Nephron (organoid): ENCODE measurements around the gene MSANTD7.
"Not testable (repeated sequence)": the region's sequence is repeated elsewhere in the genome, so short reads cannot be mapped to it uniquely, and the experiment has no call there.

Experiments used
- H3K27ac Mint-ChIP-seq, 3 experiments: 2 replicates each; pipeline ENCODE4 v1.8.0; 2020; ENCODE audit warnings: mixed read lengths in 3 of 3, mild to moderate bottlenecking in 2 of 3, moderate library complexity in 1 of 3
- H3K27me3 Mint-ChIP-seq: 2 replicates; pipeline ENCODE4 v1.8.0; 2021; ENCODE audit warnings: low read depth, mild to moderate bottlenecking, moderate library complexity, mixed read lengths
- H3K36me3 Mint-ChIP-seq: 2 replicates; pipeline ENCODE4 v1.8.0; 2020; ENCODE audit warnings: low read depth, mixed read lengths
- H3K4me1 Mint-ChIP-seq: 2 replicates; pipeline ENCODE4 v1.8.0; 2020; ENCODE audit warnings: mixed read lengths
- H3K4me3 Mint-ChIP-seq, 3 experiments: 2 replicates each; pipeline ENCODE4 v1.8.0; 2020; ENCODE audit warnings: mild to moderate bottlenecking in 3 of 3, mixed read lengths in 3 of 3, moderate library complexity in 2 of 3
- H3K9me3 Mint-ChIP-seq: 2 replicates; pipeline ENCODE4 v1.8.0; 2020; ENCODE audit warnings: mixed read lengths
- TF ChIP-seq, protein P1 (sequence below), 3 experiments: fragments of 200-600 bp; sonication (generic); IDR thresholded peaks; one replicate each; pipeline ENCODE4 v1.5.0; 2021; ENCODE audit warnings: antibody characterized with exemption in 3 of 3; ENCODE audit not compliant: unreplicated experiment in 3 of 3

Gene MSANTD7

DNA sequence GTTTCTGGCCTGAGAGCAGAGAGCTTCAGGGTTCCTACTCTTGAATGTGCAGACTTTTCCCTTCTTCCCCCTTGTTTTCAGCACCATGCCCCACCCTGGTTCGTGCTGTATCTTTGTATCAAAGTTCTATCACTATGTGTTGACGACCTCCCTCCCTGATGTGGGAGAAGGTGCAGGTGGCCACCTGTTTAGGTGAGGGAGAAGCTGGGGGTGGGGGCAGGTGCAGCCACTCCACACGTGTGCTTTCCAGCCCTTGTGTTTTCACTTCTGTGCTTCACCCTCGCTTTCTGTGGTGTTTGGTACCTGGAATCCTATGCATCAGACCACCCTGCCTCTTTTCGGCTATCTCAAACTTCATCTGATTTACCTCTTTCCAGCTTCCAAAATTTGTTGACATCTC lies 20.9 kb downstream of the MSANTD7 start:
- no peak overlapping the region for H3K4me3 Mint-ChIP-seq
- H3K36me3 Mint-ChIP-seq = peaks cover 22% of the 10 kb centered on the region
- H3K4me1 Mint-ChIP-seq = no peaks in the 10 kb centered on the region
- TF ChIP-seq, protein P1, sequence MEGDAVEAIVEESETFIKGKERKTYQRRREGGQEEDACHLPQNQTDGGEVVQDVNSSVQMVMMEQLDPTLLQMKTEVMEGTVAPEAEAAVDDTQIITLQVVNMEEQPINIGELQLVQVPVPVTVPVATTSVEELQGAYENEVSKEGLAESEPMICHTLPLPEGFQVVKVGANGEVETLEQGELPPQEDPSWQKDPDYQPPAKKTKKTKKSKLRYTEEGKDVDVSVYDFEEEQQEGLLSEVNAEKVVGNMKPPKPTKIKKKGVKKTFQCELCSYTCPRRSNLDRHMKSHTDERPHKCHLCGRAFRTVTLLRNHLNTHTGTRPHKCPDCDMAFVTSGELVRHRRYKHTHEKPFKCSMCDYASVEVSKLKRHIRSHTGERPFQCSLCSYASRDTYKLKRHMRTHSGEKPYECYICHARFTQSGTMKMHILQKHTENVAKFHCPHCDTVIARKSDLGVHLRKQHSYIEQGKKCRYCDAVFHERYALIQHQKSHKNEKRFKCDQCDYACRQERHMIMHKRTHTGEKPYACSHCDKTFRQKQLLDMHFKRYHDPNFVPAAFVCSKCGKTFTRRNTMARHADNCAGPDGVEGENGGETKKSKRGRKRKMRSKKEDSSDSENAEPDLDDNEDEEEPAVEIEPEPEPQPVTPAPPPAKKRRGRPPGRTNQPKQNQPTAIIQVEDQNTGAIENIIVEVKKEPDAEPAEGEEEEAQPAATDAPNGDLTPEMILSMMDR (IDR thresholded peaks at IDR 0.05; ENCODE audit: unreplicated experiment in 3 of 3) = no peak
- H3K27me3 Mint-ChIP-seq = no peaks in the 10 kb centered on the region
- no peaks in the 10 kb centered on the region for H3K9me3 Mint-ChIP-seq
- no peak overlapping the region for H3K27ac Mint-ChIP-seq

DNA sequence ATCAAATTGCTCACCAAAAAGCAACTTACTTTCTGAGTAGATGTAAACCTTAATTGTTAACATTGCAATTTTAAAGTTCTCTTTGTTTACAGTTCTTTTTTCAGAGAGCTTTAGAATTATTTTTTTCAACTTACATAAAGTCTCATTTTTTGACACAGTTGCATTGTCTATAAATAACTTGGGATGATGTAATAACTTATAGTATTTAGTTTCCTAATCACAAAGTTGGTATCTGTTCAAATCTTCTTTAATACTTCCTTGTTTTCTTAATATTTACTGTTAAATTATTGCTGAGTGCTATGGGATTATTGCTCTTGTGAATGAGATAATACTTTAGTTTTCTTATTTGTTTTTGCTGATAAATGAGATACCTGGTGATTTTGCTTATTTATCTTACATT lies 21.7 kb downstream of the MSANTD7 start:
- Mint-ChIP-seq H3K27me3 (no peaks in the 10 kb centered on the region), H3K9me3 (no peaks in the 10 kb centered on the region), H3K4me3 (no peak overlapping the region), H3K4me1 (no peaks in the 10 kb centered on the region), H3K36me3 (peaks cover 23% of the 10 kb centered on the region), H3K27ac (no peak overlapping the region)
- TF ChIP-seq, protein P1 (IDR thresholded peaks at IDR 0.05; ENCODE audit: unreplicated experiment in 3 of 3) = no peak

DNA sequence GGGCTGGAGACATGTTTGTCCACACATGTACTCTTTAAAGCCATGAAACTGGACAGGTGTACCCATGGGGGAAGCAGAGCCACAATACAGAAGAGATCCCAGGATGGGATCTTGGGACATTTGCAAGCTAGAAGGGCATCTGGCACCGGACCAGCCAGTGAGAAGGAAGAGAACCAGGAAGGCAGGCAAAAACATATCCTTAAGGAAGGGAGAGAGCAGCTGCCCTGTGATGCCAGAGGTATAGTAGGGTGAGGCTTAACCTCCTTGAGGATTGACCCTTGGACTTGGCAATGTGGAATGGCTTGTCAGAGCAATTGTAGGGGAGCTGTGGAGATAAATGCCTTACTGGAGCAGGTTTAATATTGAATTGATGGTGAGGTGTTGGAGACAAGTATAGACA lies 22.7 kb downstream of the MSANTD7 start:
- H3K9me3 Mint-ChIP-seq = no peaks in the 10 kb centered on the region
- TF ChIP-seq, protein P1 (IDR thresholded peaks at IDR 0.05; ENCODE audit: unreplicated experiment in 3 of 3) = no peak

DNA sequence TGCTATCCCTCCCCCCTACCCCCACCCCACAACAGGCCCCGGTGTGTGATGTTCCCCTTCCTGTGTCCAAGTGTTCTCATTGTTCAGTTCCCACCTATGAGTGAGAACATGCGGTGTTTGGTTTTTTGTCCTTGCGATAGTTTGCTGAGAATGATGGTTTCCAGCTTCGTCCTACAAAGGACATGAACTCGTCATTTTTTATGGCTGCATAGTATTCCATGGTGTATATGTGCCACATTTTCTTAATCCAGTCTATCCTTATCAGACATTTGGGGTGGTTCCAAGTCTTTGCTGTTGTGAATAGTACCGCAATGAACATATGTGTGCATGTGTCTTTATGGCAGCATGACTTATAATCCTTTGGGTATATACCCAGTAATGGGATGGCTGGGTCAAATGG lies 26.4 kb downstream of the MSANTD7 start:
- H3K27me3 Mint-ChIP-seq, H3K27ac Mint-ChIP-seq, H3K4me3 Mint-ChIP-seq, H3K9me3 Mint-ChIP-seq, H3K4me1 Mint-ChIP-seq: not testable (repeated sequence)
- H3K36me3 Mint-ChIP-seq = peaks cover 48% of the 10 kb centered on the region

More for the DNA sequence above, 22.7 kb downstream of the MSANTD7 start:
- no peaks in the 10 kb centered on the region for H3K27me3 Mint-ChIP-seq
- H3K4me3 Mint-ChIP-seq = no peak overlapping the region
- H3K36me3 Mint-ChIP-seq = peaks cover 27% of the 10 kb centered on the region
- H3K4me1 Mint-ChIP-seq = no peaks in the 10 kb centered on the region
- no peak overlapping the region for H3K27ac Mint-ChIP-seq

DNA sequence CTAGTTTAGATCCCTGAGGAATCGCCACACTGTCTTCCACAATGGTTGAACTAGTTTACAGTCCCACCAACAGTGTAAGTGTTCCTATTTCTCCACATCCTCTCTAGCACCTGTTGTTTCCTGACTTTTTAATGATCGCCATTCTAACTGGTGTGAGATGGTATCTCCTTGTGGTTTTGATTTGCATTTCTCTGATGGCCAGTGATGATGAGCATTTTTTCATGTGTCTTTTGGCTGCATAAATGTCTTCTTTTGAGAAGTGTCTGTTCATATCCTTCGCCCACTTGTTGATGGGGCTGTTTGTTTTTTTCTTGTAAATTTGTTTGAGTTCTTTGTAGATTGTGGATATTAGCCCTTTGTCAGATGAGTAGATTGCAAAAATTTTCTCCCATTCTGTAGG lies 26.8 kb downstream of the MSANTD7 start:
- not testable (repeated sequence) for H3K27ac Mint-ChIP-seq

DNA sequence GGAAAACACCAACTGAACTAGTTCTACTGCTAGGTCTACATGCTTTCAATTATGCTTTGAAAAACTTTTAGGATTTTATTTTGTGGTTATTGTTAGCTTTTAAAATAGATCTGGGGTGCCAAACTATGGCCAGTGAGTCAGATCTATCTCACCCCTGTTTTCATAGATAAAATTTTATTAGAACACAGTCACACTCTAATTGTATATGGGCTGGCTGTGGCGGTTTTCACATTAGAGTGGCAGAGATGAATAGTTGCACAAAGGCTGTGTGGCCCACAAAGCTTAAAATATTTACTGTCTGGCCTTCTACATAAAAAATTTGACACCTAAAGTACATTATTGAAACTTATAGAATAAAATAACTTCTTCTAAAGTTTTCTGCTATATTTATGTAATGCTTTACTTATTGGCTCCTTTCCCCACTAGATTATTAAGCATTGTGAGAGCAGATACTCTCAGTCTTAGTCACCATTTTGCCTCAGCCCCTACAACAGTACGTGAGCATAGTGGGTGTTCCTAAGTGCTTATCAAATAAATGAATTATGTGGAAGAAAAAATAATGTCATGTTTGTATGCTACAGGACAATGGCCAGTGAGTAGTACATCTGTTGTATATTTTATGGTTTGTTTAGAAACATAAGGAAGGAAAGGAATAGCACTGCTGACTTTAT lies 35.1 kb downstream of the MSANTD7 start:
- Mint-ChIP-seq H3K4me3 (no peak overlapping the region), H3K9me3 (no peaks in the 10 kb centered on the region), H3K36me3 (peaks cover 13% of the 10 kb centered on the region), H3K27me3 (no peaks in the 10 kb centered on the region), H3K27ac (no peak overlapping the region), H3K4me1 (peaks cover 15% of the 10 kb centered on the region)
- TF ChIP-seq, protein P1 (IDR thresholded peaks at IDR 0.05; ENCODE audit: unreplicated experiment in 3 of 3) = no peak

More for the DNA sequence above, 26.8 kb downstream of the MSANTD7 start:
- H3K27me3 Mint-ChIP-seq, H3K4me1 Mint-ChIP-seq, H3K4me3 Mint-ChIP-seq, H3K9me3 Mint-ChIP-seq: not testable (repeated sequence)
- H3K36me3 Mint-ChIP-seq = peaks cover 52% of the 10 kb centered on the region

DNA sequence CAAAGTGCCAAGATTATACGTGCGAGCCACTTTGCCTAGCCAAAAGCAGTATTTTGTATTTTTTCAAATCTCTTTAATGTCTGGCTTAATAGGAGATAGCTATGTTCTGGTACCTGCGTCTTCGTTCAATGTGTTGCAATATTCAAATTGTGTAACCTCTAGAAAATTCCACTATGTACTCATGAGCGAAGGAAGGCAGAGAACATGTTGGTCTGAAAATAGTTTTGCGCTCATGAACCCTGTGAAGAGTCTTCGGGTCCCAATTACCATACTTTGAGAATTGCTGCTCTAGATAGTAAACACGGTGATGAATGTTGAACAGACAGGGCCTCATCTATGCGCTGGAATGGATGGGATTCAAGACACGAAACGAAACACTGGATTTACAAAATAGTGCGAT lies 37.8 kb downstream of the MSANTD7 start:
- TF ChIP-seq, protein P1 (IDR thresholded peaks at IDR 0.05; ENCODE audit: unreplicated experiment in 3 of 3) = no peak
- Mint-ChIP-seq H3K4me3 (peak overlapping the region; percentile 97 to 99 (median 99)), H3K9me3 (no peaks in the 10 kb centered on the region), H3K27me3 (no peaks in the 10 kb centered on the region), H3K4me1 (peaks cover 25% of the 10 kb centered on the region), H3K27ac (peak overlapping the region in 2 of 3 experiments; percentile 35 to 99), H3K36me3 (no peaks in the 10 kb centered on the region)
